Fibroblast of skin of right biceps (primary cell): ENCODE data around the gene NTSR1.
A peak's percentile ranks its signal among the peaks of the same experiment; 100 is the strongest.

Experiments
- DNase-seq: peaks from one replicate; pipeline ENCODE4 v3.0.0-alpha.2; 2013

Gene NTSR1

DNA sequence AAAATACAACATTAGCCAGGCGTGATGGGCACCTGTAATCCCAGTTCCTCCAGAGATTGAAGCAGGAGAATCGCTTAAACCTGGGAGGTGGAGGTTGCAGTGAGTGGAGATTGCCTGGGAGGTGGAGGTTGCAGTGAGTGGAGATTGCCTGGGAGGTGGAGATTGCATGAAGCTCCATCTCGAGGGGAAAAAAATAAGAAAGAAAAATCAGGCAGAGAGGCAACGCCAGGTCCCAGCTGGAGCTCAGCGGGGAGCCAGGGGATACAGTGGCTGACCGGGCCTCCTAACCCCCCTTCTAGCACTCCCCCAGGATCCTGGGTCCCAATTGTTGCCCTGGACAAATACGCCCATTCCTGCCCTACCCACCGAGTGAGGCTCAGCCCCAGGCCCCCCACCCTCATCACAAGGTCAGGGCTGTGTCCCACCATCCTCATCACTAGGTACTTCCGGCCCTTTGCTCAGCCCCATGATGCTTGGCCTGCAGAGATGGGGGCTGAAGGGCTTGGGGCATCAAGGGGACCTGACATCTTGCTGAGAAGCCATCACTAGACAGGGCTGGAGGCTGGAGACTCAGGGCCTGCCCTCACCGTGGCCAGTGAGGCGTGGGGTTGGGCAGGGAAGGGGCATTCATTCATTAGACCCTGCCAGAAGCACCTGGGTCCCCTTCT lies 97.9 kb downstream of the NTSR1 start:
- DNase-seq: no peak

DNA sequence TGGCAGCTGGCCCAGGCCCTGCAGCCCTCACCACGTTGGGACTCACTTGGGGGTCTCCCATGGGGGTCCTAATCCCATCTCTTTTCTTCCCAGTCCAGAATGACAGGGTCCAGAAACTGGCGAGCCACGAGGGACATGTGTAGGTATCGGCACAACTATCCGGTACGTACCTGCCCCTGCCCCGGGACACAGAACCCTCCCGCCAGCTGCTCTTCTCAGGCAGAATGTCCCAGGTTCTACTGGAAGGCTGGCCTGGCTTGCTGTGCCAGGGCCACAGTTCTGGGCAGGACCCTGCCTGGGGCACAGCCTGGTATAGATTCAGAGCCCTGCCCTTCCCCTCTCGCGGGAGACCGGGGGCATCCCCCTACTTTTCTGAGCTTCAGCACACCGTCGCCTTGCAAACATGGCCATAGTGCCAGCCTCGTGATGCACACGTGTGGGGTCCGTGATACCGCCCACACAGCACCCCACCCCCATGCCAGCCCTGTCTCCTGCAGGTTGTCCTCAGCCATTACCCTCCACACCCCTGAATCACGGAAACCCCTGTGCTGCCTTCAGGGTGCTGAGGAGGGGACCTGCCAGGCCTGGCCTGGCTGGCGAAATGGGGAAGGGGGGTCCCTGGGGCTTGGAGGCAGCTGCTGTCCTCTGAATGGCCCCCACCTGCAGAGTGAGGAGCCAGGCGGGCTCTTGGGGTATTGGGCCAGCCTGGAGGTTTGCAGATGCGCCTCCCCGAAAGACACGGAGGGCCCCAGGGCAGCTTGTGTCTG lies 99.0 kb downstream of the NTSR1 start:
- no peak for DNase-seq

- DNase-seq: peak; percentile 51
Observed at GRCh38 chr20:62808211-62808865, 99.7 kb downstream of the NTSR1 start.

DNA sequence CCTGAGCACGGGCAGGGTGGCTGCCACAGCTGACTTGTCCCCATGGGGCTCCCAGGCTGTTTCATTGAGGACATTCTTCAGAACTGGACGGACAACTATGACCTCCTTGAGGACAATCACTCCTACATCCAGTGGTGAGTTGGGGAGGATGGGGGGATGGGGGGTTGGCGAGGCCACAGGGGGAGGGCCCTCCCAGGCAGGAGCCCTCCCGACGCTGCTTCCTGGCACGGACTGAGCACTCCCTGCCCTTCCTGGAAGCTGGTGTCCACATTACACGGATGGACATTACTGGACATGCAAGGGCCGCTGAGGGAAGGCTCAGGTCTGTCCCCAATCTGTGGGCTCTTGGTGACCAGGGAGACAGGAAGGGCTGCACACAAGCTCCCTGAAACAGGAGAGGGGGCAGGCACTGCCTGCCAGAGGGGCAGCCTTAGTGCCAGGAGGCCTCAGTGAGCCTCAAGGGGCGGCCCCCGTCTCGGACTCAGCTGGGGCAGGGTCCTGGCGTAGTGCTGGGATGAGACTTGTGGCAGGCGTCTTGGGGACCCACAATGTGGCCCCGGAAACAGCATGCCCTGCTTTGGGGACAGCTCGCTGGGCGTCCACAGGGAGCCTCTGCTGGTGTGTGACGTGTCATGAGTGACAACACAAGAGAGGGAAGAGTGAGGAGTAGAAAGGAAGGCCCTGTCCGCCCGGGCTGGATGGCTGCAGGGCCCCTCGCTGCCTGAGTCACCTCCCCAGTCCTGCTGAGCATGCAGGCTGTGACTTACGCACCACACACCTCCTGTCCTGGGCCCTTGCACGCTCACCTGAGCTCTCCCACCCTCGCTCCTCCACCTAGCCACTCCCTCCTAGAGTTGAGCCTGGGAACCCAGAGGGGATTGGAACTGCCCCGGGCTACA lies 101.1 kb downstream of the NTSR1 start:
- DNase-seq: no peak

DNA sequence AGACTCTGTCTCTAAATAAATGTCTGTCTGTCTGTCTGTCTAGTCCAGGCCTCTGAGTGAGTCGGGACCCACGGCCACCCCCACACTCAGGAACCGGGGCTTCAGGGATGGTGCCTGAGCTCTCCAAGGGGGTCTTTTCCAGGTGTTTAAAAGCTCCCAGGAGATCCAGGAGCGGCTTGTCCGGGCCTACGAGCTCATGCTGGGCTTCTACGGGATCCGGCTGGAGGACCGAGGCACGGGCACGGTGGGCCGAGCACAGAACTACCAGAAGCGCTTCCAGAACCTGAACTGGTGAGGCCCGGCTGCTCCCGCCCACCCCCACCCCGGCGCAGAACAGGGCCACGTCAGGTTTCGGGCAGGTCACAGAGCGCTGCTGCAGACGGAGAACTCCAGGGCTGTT lies 102.7 kb downstream of the NTSR1 start:
- DNase-seq: no peak

DNA sequence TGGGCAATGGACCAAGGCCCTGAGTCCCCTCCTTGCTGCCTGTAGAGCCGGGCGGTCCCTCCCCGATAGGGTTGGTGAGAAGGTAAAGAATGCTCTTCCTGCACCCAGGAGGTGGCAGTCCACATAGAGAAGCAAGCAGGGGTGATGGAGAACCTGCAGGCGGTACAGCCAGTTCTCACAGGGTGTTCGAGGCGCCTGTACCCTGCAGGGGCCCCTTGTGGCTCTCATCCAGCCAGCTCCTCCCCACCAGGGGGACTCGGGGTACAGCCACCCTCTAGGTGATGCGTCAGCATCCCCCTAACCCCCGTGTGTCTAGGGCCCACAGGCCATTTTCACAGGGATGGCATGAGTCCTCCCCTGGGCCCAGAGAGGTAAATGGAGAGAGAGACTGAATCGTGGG lies 103.1 kb downstream of the NTSR1 start:
- no peak for DNase-seq
